ENCODE data around the gene SAV1. TPM values are rescaled to one million over a fixed set of nuclear protein-coding genes. Genes with fewer than 3 reads are reported as not detected.

Gene SAV1
- total RNA-seq, 1 donor from 2014 or later: 31.7 TPM

DNA sequence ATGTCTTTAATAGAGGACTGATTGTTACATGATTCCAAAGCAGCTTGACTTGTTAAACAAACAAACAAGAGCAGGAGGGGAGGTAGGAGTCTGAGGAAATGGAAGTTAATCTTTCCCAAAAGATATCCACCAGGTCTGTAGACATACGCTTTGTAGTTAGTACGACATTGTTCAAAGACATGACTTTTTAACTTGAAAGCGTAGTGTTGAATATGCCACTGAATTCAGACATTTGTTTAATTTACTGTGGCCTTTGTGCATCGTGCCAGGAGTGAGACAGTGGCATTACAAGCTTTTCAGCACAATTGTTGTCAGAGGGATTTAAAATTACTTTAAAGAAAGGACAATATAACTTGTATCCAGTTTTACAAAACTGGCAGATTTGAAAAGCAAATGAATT is 53.0 kb downstream of the SAV1 start:
- TF ChIP-seq, protein P1, sequence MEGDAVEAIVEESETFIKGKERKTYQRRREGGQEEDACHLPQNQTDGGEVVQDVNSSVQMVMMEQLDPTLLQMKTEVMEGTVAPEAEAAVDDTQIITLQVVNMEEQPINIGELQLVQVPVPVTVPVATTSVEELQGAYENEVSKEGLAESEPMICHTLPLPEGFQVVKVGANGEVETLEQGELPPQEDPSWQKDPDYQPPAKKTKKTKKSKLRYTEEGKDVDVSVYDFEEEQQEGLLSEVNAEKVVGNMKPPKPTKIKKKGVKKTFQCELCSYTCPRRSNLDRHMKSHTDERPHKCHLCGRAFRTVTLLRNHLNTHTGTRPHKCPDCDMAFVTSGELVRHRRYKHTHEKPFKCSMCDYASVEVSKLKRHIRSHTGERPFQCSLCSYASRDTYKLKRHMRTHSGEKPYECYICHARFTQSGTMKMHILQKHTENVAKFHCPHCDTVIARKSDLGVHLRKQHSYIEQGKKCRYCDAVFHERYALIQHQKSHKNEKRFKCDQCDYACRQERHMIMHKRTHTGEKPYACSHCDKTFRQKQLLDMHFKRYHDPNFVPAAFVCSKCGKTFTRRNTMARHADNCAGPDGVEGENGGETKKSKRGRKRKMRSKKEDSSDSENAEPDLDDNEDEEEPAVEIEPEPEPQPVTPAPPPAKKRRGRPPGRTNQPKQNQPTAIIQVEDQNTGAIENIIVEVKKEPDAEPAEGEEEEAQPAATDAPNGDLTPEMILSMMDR (IDR thresholded peaks at IDR 0.05; ENCODE audit: unreplicated experiment): no peak
- Mint-ChIP-seq H3K27me3 (ENCODE audit: low read depth) (no peaks in the 10 kb centered on the region), H3K27ac (no peak overlapping the region), H3K4me3 (no peak overlapping the region), H3K4me1 (peaks cover 5% of the 10 kb centered on the region), H3K9me3 (no peaks in the 10 kb centered on the region), H3K36me3 (no peaks in the 10 kb centered on the region)
- no peak for DNase-seq (ENCODE audit: low spot score in 2 of 2, unreplicated experiment in 2 of 2)

DNA sequence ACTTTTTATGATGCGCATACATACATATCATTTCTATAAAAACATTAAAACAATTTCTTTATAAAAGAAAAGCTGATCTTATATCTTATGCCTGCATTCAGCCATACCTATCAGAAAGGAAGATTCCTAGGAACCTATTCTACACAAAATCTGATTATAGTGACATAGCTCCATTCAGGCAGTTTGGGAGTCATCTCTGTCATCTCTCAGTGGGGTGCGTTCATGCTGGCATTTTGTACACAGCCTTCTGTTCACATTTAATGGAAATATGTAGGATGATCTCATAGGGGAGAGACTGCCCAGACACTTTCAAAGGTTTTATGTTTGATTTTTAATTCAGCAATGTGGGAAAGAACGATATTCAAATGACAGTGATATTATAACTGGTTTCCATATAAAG is 55.3 kb downstream of the SAV1 start:
- DNase-seq (ENCODE audit: low spot score in 2 of 2, unreplicated experiment in 2 of 2): no peak
- TF ChIP-seq, protein P1 (IDR thresholded peaks at IDR 0.05; ENCODE audit: unreplicated experiment): no peak
- Mint-ChIP-seq H3K27me3 (ENCODE audit: low read depth) (no peaks in the 10 kb centered on the region), H3K4me1 (peaks cover 2% of the 10 kb centered on the region), H3K4me3 (no peak overlapping the region), H3K9me3 (no peaks in the 10 kb centered on the region), H3K27ac (no peak overlapping the region), H3K36me3 (no peaks in the 10 kb centered on the region)

GRCh38 chr14:50610465-50610864 is 57.6 kb downstream of the SAV1 start:
- H3K4me1 Mint-ChIP-seq: peaks cover 8% of the 10 kb centered on the region

DNA sequence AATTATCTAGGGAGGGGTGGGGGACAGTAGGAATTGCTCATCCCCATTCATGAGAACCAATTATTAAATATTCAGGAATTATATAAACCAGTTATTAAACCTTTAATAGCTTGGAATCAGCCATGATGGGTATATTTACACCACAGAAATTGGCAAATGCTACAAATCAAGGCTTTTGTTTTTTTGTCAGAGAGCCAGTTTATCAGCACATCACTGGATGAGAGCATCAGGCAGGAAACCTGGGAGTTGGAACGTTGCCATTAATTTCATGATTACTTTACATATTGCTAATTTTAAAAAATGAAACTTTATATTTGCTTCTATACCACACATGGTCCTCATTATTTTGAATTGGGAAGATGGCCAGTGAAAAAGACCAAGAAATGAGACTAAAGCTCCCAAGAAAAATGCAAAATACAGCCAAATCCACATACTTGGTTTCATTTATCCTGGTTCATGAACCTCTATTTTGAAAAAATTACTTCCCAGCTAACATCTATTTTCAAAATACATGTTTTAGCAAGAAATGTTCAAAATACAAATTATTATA is 59.7 kb downstream of the SAV1 start:
- Mint-ChIP-seq H3K27me3 (ENCODE audit: low read depth) (no peaks in the 10 kb centered on the region), H3K4me1 (peaks cover 10% of the 10 kb centered on the region), H3K4me3 (no peak overlapping the region), H3K9me3 (no peaks in the 10 kb centered on the region), H3K36me3 (no peaks in the 10 kb centered on the region), H3K27ac (no peak overlapping the region)
- TF ChIP-seq, protein P1 (IDR thresholded peaks at IDR 0.05; ENCODE audit: unreplicated experiment): no peak
- no peak for DNase-seq (ENCODE audit: low spot score in 2 of 2, unreplicated experiment in 2 of 2)

More at GRCh38 chr14:50610465-50610864, 57.6 kb downstream of the SAV1 start:
- Mint-ChIP-seq H3K27ac (no peak overlapping the region), H3K4me3 (no peak overlapping the region), H3K27me3 (ENCODE audit: low read depth) (no peaks in the 10 kb centered on the region), H3K9me3 (no peaks in the 10 kb centered on the region), H3K36me3 (no peaks in the 10 kb centered on the region)
- TF ChIP-seq, protein P1 (IDR thresholded peaks at IDR 0.05; ENCODE audit: unreplicated experiment): no peak
- DNase-seq (ENCODE audit: low spot score in 2 of 2, unreplicated experiment in 2 of 2): no peak

- H3K4me1 Mint-ChIP-seq: peaks cover 14% of the 10 kb centered on the region
- no peak overlapping the region for H3K4me3 Mint-ChIP-seq
Measured at GRCh38 chr14:50607761-50608160, 60.3 kb downstream of the SAV1 start.

More at GRCh38 chr14:50607761-50608160, 60.3 kb downstream of the SAV1 start:
- Mint-ChIP-seq H3K9me3 (no peaks in the 10 kb centered on the region), H3K27me3 (ENCODE audit: low read depth) (no peaks in the 10 kb centered on the region), H3K27ac (no peak overlapping the region), H3K36me3 (no peaks in the 10 kb centered on the region)
- TF ChIP-seq, protein P1 (IDR thresholded peaks at IDR 0.05; ENCODE audit: unreplicated experiment): no peak
- no peak for DNase-seq (ENCODE audit: low spot score in 2 of 2, unreplicated experiment in 2 of 2)
